Hepatocyte (in vitro differentiated cells): ENCODE measurements around the gene FAM161A.

Experiments
- CTCF ChIP-seq: fragments of 200-600 bp; sonication (generic); IDR thresholded peaks from 2 replicates; pipeline ENCODE4 v1.5.1; 2016; ENCODE audit warnings: antibody characterized with exemption, mild to moderate bottlenecking; ENCODE audit not compliant: poor library complexity
- EZH2 ChIP-seq: fragments of 200-600 bp; sonication (generic); IDR thresholded peaks from 2 replicates; pipeline ENCODE4 v1.6.1; 2016; ENCODE audit warnings: antibody characterized with exemption, mild to moderate bottlenecking, borderline replicate concordance

- no peak for TF ChIP-seq CTCF
- TF ChIP-seq EZH2 = no peak
Measured at GRCh38 chr2:61857224-61857623, 3.4 kb upstream of the FAM161A start.
